ENCODE data around the gene STN1.

STN1 gene

DNA sequence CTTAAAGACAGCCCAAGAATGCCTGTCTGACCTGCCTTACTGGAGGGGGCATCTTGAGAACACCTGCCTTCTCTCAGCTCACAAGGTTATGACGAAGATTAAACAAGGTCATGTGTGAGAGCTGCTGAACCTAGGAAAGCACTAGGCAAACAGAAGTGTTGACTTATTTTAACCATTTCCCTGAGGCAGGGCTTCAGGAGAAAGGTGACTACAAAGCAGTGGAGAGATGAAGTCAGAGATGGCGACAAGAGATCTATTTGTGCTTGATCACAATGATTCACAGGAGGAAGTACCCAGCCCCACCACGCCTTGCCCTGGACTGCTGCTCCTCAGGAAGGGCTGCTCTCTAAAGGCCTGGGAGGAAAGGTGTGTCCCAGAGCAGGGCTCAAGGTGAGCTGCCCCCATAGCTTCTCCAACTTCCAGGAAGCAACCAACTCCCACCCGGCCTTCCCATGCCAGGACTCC is 27.8 kb downstream of the STN1 start:
- Histone ChIP-seq H3K27ac (ENCODE audit: low read length) (no peak overlapping the region), H3K79me2 (ENCODE audit: low read length) (no peaks in the 10 kb centered on the region), H4K20me1 (ENCODE audit: insufficient read depth, low read length) (no peaks in the 10 kb centered on the region), H3K27me3 (ENCODE audit: low read depth, low read length) (no peaks in the 10 kb centered on the region), H2AFZ (ENCODE audit: low read depth, low read length) (no peak overlapping the region), H3K9ac (ENCODE audit: low read length) (no peak overlapping the region), H3K4me1 (ENCODE audit: low read length) (peaks cover 10% of the 10 kb centered on the region), H3K4me3 (ENCODE audit: low read length) (no peak overlapping the region), H3K36me3 (replicated peaks; ENCODE audit: low read depth, low read length) (no peaks in the 10 kb centered on the region), H3K9me3 (ENCODE audit: insufficient read depth, low read length) (no peaks in the 10 kb centered on the region), H3K4me2 (ENCODE audit: low read length) (no peak overlapping the region)
- TF ChIP-seq EZH2phosphoT487 (IDR thresholded peaks at IDR 0.05; ENCODE audit: low read depth) = no peak
- TF ChIP-seq, protein P1, sequence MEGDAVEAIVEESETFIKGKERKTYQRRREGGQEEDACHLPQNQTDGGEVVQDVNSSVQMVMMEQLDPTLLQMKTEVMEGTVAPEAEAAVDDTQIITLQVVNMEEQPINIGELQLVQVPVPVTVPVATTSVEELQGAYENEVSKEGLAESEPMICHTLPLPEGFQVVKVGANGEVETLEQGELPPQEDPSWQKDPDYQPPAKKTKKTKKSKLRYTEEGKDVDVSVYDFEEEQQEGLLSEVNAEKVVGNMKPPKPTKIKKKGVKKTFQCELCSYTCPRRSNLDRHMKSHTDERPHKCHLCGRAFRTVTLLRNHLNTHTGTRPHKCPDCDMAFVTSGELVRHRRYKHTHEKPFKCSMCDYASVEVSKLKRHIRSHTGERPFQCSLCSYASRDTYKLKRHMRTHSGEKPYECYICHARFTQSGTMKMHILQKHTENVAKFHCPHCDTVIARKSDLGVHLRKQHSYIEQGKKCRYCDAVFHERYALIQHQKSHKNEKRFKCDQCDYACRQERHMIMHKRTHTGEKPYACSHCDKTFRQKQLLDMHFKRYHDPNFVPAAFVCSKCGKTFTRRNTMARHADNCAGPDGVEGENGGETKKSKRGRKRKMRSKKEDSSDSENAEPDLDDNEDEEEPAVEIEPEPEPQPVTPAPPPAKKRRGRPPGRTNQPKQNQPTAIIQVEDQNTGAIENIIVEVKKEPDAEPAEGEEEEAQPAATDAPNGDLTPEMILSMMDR (IDR thresholded peaks at IDR 0.05; ENCODE audit: low read depth, low read length) = no peak

DNA sequence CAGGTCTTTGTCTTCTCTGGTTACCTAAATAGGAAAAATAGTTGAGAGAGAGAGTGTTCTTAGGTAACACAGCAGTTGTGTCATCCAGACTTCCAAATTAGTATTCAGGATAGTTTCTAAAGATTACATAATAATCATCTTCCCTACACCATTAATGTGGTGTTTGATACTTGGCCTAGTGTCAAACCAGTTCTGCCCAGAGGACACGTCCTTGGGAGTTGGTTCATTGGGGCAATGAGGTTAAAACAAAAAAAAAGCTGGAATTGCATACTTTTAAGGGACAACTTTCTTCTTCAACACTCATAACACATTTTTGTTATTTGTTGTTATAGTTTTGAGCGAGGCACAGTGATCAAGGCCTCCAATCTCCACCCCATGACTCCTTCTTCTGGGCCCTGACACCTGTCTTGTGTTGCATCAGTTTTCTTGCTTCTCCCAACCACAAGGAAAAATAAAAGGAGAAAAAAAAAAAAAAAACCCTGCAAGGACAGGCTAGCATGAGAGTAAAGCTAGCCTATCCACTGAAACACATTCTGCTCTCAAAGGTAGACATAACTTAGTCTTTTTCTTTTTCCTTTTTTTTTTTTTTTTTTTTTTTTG is 28.8 kb downstream of the STN1 start:
- no peak overlapping the region for H3K4me2 ChIP-seq (ENCODE audit: low read length)
- no peak overlapping the region for H3K4me3 ChIP-seq (ENCODE audit: low read length)
- no peaks in the 10 kb centered on the region for H3K36me3 ChIP-seq (replicated peaks; ENCODE audit: low read depth, low read length)
- H2AFZ ChIP-seq (ENCODE audit: low read depth, low read length) = no peak overlapping the region
- H3K9me3 ChIP-seq (ENCODE audit: insufficient read depth, low read length) = no peaks in the 10 kb centered on the region
- H3K9ac ChIP-seq (ENCODE audit: low read length) = no peak overlapping the region
- H3K27me3 ChIP-seq (ENCODE audit: low read depth, low read length) = no peaks in the 10 kb centered on the region
- no peaks in the 10 kb centered on the region for H4K20me1 ChIP-seq (ENCODE audit: insufficient read depth, low read length)
- no peaks in the 10 kb centered on the region for H3K79me2 ChIP-seq (ENCODE audit: low read length)
- TF ChIP-seq, protein P1 (IDR thresholded peaks at IDR 0.05; ENCODE audit: low read depth, low read length) = no peak
- TF ChIP-seq EZH2phosphoT487 (IDR thresholded peaks at IDR 0.05; ENCODE audit: low read depth) = no peak
- no peak overlapping the region for H3K27ac ChIP-seq (ENCODE audit: low read length)
- H3K4me1 ChIP-seq (ENCODE audit: low read length) = peaks cover 10% of the 10 kb centered on the region

DNA sequence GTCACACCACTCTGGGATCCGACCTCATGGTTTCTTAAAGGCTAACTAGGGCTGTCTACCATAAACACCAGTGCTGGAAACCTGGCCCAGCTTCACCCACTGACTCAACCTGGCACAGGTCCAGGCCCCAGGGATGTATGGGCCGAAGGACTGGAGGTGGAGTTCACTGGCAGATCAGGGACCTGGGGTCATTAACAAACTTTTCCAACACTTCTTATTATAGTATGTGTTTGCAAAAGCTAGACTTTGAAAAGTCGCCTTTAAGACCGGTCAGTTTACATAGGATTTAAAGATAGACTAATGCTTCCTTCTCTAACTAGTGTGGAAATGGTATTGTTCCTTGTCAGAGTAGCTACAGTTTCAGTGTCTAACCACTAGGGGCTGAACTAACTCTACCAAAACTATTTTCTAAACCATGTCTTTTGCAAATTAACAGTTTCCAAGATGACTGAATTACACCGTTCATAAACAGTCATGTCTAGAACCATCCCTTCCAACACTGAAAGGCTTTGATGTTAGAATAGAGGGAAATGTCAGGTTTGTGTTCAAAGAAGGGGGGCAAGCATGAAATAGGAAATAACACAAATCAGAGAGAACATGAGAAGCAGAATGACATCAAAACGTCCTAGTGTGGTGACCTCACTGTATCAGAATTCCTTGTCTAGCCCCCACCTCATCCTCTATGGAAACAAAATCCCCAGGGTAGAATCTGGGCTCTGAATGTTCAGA is 29.7 kb downstream of the STN1 start:
- Histone ChIP-seq H3K36me3 (replicated peaks; ENCODE audit: low read depth, low read length) (no peaks in the 10 kb centered on the region), H3K4me3 (ENCODE audit: low read length) (no peak overlapping the region), H3K9me3 (ENCODE audit: insufficient read depth, low read length) (no peaks in the 10 kb centered on the region), H3K27me3 (ENCODE audit: low read depth, low read length) (no peaks in the 10 kb centered on the region), H3K4me2 (ENCODE audit: low read length) (no peak overlapping the region), H3K9ac (ENCODE audit: low read length) (no peak overlapping the region), H3K27ac (ENCODE audit: low read length) (no peak overlapping the region), H3K79me2 (ENCODE audit: low read length) (no peaks in the 10 kb centered on the region), H4K20me1 (ENCODE audit: insufficient read depth, low read length) (no peaks in the 10 kb centered on the region), H2AFZ (ENCODE audit: low read depth, low read length) (no peak overlapping the region), H3K4me1 (ENCODE audit: low read length) (peaks cover 10% of the 10 kb centered on the region)
- TF ChIP-seq, protein P1 (IDR thresholded peaks at IDR 0.05; ENCODE audit: low read depth, low read length) = peak; percentile 74
- no peak for TF ChIP-seq EZH2phosphoT487 (IDR thresholded peaks at IDR 0.05; ENCODE audit: low read depth)

DNA sequence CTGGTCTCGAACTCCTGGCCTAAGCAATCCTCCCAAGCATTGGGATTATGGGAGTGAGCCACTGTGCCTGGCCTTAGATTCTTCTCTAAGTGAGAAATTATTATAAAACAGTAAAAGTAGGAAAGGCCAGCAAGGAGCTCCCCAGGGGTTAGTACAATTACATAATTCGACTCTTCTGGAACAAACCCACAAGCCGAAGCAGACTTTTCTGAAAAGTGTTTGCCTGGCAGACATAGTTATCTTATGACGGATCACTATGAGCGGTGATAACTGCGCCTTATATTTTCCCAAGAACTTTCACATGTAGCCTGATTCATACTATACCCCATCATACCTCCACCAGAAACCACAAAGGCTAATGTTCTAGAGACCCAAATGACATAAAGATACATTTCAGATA is 32.4 kb downstream of the STN1 start:
- Histone ChIP-seq H3K9me3 (ENCODE audit: insufficient read depth, low read length) (no peaks in the 10 kb centered on the region), H3K36me3 (replicated peaks; ENCODE audit: low read depth, low read length) (no peaks in the 10 kb centered on the region), H3K27ac (ENCODE audit: low read length) (no peak overlapping the region), H3K27me3 (ENCODE audit: low read depth, low read length) (no peaks in the 10 kb centered on the region), H2AFZ (ENCODE audit: low read depth, low read length) (no peak overlapping the region), H3K4me1 (ENCODE audit: low read length) (no peaks in the 10 kb centered on the region), H3K4me2 (ENCODE audit: low read length) (no peak overlapping the region), H3K79me2 (ENCODE audit: low read length) (no peaks in the 10 kb centered on the region), H3K4me3 (ENCODE audit: low read length) (no peak overlapping the region), H4K20me1 (ENCODE audit: insufficient read depth, low read length) (no peaks in the 10 kb centered on the region), H3K9ac (ENCODE audit: low read length) (no peak overlapping the region)
- TF ChIP-seq EZH2phosphoT487 (IDR thresholded peaks at IDR 0.05; ENCODE audit: low read depth) = no peak
- TF ChIP-seq, protein P1 (IDR thresholded peaks at IDR 0.05; ENCODE audit: low read depth, low read length) = no peak

Data from OCI-LY3 (cell line).